Measurements from ENCODE around the gene RALGPS1. TPM values are rescaled to one million over a fixed set of nuclear protein-coding genes. Genes with fewer than 3 reads are reported as not detected.
A peak's percentile ranks its signal among the peaks of the same experiment; 100 is the strongest.

RALGPS1 gene
- total and polyA plus RNA-seq, 2 of the 8 experiments (the other 6 are each of a cell fraction or from before 2014, with no cell fraction given), result 20.0 to 23.5 TPM

- TF ChIP-seq E2F6 (IDR thresholded peaks at IDR 0.05) (0 out of 2 replicates have a peak, but pooled peaks have one; percentile 21), NANOG (IDR thresholded peaks at IDR 0.05; ENCODE audit: insufficient read depth, low read depth, low read length, poor library complexity, severe bottlenecking) (no peak), CHD1 (IDR thresholded peaks at IDR 0.05; ENCODE audit: low read depth, low read length) (no peak), POLR2AphosphoS5 (IDR thresholded peaks at IDR 0.05; ENCODE audit: low read depth, low read length) (no peak; the same call in 1 of the 2 replicates), CEBPB (IDR thresholded peaks at IDR 0.05; ENCODE audit: low read depth, low read length) (no peak), RBBP5 (IDR thresholded peaks at IDR 0.05; ENCODE audit: borderline replicate concordance, low read depth, low read length) (no peak), JUND (IDR thresholded peaks at IDR 0.05; ENCODE audit: low read length) (no peak), SIX5 (IDR thresholded peaks at IDR 0.05; ENCODE audit: low read depth, low read length) (no peak), KDM1A (IDR thresholded peaks at IDR 0.05; ENCODE audit: borderline replicate concordance, low read length) (no peak), ZNF274 (IDR thresholded peaks at IDR 0.05; ENCODE audit: borderline replicate concordance, extremely low read depth, low read length) (no peak), USF2 (IDR thresholded peaks at IDR 0.05; ENCODE audit: low read length) (no peak)
- TF ChIP-seq, protein P1, sequence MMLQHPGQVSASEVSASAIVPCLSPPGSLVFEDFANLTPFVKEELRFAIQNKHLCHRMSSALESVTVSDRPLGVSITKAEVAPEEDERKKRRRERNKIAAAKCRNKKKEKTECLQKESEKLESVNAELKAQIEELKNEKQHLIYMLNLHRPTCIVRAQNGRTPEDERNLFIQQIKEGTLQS (IDR thresholded peaks at IDR 0.05; ENCODE audit: insufficient read depth, low read depth, low read length), result no peak
Observed at GRCh38 chr9:126914458-126915280, at the start of gene RALGPS1 (continued).

Measured in H1 (cell line).